HG03442 (cell line): ENCODE measurements around the gene GDPD1.
"Not testable (repeated sequence)": the region's sequence is repeated elsewhere in the genome, so short reads cannot be mapped to it uniquely, and the experiment has no call there.

Experiments
- ATAC-seq: cut with Tn5 transposase; IDR thresholded peaks from one replicate; pipeline ENCODE4 v1.9.1; 2021; ENCODE audit warnings: mild to moderate bottlenecking, moderate library complexity; ENCODE audit not compliant: unreplicated experiment

GDPD1 gene

GRCh38 chr17:59238906-59239305, 18.6 kb downstream of the GDPD1 start:
- ATAC-seq: no peak

- ATAC-seq: no peak
These were observed 23.8 kb downstream of the GDPD1 start for GRCh38 chr17:59244081-59244480.

- ATAC-seq: no peak
These were observed 34.4 kb downstream of the GDPD1 start for GRCh38 chr17:59254742-59255141.

GRCh38 chr17:59257101-59257500, 36.8 kb downstream of the GDPD1 start:
- ATAC-seq: no peak

- no peak for ATAC-seq
These were observed 40.4 kb downstream of the GDPD1 start for GRCh38 chr17:59260722-59261121.

- ATAC-seq: no peak
These were observed 46.4 kb downstream of the GDPD1 start for GRCh38 chr17:59266745-59267144.

- ATAC-seq: no peak
These were observed 47.5 kb downstream of the GDPD1 start for GRCh38 chr17:59267776-59268175.

GRCh38 chr17:59275618-59276017, 55.3 kb downstream of the GDPD1 start:
- ATAC-seq: no peak

GRCh38 chr17:59277031-59277430, 56.7 kb downstream of the GDPD1 start:
- ATAC-seq: peak; percentile 69

- ATAC-seq: no peak
These were observed 58.1 kb downstream of the GDPD1 start for GRCh38 chr17:59278406-59278805.

- no peak for ATAC-seq
These were observed 64.0 kb downstream of the GDPD1 start for GRCh38 chr17:59284317-59284716.

- no peak for ATAC-seq
These were observed 67.1 kb downstream of the GDPD1 start for GRCh38 chr17:59287452-59287851.

GRCh38 chr17:59287891-59288290, 67.6 kb downstream of the GDPD1 start:
- ATAC-seq: no peak

GRCh38 chr17:59289981-59290301, 69.6 kb downstream of the GDPD1 start:
- no peak for ATAC-seq

GRCh38 chr17:59290302-59290998, 70.1 kb downstream of the GDPD1 start:
- ATAC-seq: not testable (repeated sequence)

GRCh38 chr17:59292174-59292523, 71.8 kb downstream of the GDPD1 start:
- no peak for ATAC-seq

GRCh38 chr17:59296190-59296589, 75.9 kb downstream of the GDPD1 start:
- ATAC-seq: no peak

- ATAC-seq: no peak
These were observed 78.2 kb downstream of the GDPD1 start for GRCh38 chr17:59298521-59298920.

GRCh38 chr17:59299400-59300092, 79.2 kb downstream of the GDPD1 start:
- ATAC-seq: no peak

- ATAC-seq: no peak
These were observed 80.6 kb downstream of the GDPD1 start for GRCh38 chr17:59300941-59301340.

- no peak for ATAC-seq
These were observed 84.5 kb downstream of the GDPD1 start for GRCh38 chr17:59304811-59305210.

- no peak for ATAC-seq
These were observed 90.1 kb downstream of the GDPD1 start for GRCh38 chr17:59310263-59310920.
